GM18520 (cell line): Measurements from ENCODE around the gene TNS1.
"Not testable (repeated sequence)": the region's sequence is repeated elsewhere in the genome, so short reads cannot be mapped to it uniquely, and the experiment has no call there.

Source experiments
- ATAC-seq: cut with Tn5 transposase; IDR thresholded peaks from one replicate; pipeline ENCODE4 v1.9.1; 2021; ENCODE audit not compliant: unreplicated experiment

TNS1 gene

DNA sequence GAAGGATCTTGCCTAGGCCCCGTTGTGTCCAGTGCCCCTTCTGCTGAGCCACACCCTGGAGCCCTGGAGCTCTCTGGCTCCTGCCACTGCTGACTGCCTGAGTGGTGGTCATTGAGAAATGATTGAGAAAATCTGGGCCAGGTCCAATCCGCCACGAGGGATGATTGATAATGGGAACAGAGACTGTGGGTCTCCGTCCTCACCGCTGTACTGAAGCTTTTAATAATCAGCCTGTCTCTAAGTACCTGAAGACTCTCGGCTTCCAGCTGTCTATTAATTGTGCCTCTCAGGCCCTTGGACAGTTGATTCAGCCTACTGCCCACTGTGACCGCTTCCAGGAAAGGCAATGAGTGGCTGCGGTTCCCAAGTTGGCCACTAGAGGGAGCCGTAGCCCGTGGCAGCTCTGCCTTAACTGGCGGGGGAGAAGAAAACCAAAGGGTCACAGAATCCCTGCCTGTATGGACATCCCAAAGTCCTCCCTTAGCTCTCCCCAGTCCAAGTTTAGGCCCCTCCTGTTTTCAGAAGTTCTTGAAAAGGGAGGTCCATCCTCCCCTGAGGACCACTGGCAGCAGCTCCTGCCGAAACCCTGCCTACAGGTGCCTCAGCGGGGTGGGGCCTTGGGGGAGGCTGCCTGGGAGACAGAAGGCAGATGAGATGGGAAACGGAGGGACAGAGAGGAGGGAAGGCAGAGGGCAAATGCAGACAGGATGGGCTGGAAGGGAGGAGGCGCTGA is 213.6 kb downstream of the TNS1 start:
- ATAC-seq: no peak

DNA sequence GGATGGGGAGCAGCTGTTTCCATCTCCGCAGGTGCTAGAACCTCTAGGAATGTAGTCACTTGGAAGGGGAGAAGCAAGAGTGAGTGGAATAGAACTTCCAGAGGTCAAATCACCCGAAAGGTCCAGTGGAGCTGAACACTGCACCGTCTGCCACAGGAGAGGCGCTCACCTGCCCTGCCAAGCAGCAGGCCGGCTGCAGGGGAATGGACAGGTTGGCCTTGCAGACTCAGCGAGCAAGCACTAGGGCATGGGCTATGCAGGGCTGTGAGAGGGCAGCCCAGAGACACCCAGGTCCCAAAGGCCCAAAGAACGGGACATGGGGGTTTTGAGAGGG is 214.2 kb downstream of the TNS1 start:
- no peak for ATAC-seq

DNA sequence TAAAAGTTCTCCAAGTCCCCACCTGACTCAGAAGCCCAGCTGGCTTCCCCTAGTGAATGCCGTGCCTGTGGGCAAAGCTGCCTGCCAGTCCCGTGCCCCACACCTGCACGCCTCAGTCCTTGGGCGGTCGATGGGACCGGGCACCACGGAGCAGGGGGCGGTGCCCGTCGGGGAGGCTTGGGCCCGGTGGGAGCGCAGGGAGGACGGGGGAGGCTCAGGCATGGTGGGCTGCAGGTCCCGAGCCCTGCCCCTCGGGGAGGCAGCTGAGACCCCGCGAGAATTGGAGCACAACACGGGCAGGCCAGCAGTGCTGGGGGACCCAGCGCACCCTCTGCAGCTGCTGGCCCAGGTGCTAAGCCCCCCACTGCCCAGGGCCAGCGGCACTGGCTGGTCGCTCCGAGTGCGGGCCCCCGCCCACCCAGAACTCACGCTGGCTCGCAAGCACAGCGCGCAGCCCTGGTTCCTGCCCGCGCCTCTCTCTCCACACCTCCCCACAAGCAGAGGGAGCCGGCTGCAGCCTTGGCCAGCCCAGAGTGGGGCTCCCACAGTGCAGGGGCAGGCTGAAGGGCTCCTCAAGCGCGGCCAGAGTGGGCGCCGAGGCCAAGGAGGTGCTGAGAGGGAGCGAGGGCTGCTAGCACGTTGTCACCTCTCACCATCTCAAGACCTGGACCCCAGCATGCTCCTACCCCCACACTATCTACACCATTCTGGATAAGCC is 215.5 kb downstream of the TNS1 start:
- no peak for ATAC-seq

DNA sequence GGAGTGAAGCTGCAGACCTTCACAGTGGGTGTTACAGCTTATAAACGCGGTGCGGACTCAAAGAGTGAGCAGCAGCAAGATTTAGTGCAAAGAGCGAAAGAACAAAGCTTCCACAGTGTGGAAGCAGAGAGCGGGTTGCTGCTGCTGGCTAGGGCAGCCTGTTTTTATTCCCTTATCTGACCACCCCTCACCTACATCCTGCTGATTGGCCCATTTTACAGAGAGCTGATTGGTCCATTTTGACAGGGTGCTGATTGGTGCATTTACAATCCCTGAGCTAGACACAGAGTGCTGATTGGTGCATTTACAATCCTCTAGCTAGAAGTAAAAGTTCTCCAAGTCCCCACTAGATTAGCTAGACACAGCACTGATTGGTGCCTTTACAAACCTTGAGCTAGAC is 216.2 kb downstream of the TNS1 start:
- ATAC-seq: not testable (repeated sequence)

DNA sequence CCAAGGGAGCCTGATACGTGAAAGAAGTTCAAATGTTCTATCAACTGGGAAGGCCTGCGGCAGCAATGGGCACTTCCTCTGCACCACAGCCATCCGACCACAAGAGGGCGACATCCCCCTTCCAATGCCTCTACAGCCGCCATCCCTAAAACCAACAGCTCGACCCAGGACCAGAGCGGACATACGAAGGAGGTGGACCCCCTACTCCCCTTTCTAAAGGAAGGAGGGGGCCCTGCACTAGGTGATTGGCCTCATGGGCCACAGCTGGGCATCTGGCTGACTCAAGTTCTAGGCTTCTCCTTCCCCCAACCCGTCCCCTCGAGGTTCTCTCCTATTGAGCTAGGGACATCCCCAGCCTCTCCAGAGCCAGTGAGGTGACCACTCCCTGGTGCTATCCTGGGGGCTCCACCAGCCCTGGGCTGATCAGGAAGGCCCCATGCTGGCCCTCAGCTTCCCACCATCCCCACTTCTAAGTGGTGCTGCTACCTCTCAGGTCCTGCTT is 217.2 kb downstream of the TNS1 start:
- no peak for ATAC-seq

DNA sequence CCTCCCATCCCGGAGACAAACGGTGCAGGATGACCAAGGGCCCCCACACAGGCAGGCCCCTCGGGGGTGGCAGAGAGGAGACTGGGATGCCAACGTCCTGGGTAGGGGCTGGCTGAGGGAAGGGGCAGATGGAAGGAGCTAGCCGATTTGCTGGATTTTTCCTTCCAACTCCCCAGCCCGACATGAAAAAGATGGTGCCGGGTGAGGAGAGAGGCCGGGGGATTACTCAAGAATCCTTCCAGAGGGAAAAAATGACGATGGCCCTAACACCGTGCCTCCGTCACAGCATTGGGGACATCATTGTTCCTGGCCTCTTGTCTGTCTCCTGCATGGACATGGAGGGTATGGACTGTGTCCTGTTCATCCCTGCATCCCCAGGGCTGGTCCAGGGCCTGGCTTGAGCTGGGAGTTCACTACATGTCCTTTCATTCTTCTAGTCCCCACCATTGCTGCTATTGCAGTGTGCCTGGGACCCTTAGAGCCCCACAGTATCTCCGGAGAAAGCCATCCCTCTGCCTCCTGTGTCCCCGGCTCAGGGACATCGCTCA is 217.7 kb downstream of the TNS1 start:
- ATAC-seq: no peak

DNA sequence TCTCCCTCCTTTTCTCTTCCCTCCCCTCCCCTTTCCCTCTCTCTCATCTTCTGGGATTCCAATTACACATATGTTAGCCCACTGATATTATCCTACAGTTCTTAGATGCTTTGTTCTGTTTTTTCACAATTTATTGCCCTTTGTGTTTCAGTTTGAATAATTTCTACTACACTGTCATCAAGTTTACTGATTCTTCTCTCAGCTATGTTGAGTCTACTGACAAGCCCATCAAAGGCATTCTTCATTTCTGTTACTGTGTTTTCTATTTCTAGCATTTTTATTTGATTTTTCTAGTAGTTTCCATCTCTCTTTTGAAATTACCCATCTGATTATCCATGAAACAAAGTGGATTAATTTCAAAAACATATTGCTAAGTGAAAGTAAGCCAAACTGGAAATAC is 219.6 kb downstream of the TNS1 start:
- ATAC-seq: no peak

DNA sequence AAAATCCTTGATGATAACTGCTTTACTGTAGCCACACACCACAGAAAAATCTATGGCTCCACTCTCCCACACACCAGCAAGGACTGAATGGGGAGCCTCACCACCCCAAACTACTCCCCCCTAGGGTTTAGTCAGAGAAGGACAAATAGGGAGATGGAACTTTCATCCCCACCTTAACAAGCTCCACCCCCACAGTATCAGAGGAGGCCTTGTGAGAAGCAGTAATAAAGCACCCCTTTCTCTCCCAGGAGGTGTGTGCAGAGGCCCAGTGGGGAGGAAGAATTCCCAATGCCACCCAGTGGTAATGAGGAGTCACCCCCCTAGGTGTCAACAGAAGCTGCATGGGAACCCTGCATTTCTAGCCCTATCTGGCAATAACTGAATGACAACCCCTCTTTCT is 224.9 kb downstream of the TNS1 start:
- no peak for ATAC-seq

DNA sequence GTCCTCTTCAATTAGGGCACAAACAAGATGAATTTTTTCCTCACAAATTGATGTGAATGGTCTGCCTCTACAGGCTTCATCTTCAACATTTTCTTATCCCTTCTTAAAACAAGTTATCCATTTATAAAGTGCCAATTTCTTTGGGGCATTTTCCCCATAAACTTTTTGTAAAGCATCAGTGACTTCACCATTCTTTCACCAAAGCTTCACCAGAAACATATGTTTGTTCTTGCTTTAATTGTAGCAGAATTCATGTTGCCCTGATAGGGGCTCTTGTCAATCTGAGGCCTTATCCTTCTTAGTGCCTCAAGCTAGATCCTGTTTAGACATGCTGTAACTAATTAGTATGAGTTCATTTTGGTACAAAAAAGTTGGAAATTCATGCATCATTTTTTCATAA is 226.2 kb downstream of the TNS1 start:
- no peak for ATAC-seq

DNA sequence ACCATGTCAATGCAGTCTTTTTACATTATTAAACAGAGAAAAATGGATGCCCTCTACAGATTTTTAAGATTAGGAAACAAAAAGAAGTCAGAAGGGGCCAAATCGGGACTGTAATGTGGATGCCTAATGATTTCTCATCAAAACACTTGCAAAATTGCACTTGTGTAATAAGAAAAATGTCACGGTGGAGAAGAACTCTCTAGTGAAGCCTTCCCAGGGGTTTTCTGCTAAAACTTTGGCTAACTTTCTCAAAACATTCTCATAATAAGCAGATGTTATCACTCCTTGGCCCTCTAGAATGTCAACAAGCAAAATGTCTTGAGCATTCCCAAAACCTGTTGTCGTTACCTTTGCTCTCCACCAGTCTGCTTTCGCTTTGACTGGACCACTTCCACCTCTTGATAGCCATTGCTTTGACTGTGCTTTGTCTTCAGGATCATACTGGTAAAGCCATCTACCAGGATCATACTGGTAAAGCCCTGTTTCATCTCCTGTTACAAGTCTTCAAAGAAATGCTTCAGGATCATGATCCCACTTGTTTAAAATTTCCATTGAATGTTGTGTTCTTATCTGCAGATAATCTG is 226.8 kb downstream of the TNS1 start:
- ATAC-seq: no peak

DNA sequence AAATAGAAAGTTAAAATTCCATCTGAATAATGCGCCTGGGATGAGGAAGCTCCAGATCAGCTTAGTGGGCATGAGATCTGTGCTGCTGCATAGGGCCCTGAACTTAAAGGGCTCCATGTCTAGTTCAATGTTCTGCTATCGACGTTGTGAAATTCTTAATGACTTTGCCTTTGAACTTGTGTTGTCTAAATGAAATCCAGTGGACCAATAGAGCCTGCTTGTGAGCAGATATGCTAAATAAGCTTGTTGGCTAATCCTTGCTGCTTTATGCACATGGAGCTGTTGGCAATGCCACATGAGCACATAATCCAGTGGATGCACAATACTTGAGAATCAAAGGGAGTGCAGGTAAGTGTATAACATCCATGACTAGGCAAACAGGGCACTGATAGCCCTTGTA is 228.6 kb downstream of the TNS1 start:
- no peak for ATAC-seq

DNA sequence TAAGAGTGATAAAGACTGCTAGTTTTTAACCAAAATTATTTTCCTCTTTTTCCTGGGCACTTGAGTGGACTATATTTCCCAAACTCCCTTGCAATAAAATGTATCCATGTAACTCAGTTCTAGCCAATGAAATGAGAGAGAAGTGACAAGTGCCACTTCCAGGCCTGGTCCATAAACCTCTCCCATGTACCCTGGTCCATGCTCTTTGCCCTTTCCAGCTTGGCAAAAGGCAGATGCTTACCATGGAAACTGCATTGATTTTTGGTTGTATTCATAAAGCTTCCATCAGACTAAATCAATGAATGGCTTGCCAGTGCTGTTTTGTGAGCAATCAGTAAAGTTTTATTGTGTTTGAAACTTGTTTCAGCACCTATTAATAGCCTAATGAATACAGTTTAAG is 229.3 kb downstream of the TNS1 start:
- no peak for ATAC-seq

DNA sequence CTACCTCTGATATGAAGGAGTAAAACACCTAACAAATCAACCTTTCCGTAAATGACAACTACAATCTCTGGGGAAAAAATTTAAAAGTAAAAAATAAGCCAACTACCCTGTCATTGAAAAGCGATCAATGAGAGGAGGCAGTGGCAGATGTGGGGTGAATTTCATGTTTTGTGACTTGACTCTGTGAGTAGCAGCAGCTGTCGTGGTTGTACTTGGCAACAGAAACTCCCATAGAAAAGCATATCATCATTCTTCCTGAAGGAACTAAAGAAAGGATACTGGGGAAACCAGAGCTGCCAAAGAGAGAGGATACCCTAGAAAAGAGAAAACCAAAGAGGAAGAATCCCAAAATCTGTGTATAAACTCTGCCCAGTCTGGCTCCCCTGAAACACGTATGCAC is 236.4 kb downstream of the TNS1 start:
- no peak for ATAC-seq

DNA sequence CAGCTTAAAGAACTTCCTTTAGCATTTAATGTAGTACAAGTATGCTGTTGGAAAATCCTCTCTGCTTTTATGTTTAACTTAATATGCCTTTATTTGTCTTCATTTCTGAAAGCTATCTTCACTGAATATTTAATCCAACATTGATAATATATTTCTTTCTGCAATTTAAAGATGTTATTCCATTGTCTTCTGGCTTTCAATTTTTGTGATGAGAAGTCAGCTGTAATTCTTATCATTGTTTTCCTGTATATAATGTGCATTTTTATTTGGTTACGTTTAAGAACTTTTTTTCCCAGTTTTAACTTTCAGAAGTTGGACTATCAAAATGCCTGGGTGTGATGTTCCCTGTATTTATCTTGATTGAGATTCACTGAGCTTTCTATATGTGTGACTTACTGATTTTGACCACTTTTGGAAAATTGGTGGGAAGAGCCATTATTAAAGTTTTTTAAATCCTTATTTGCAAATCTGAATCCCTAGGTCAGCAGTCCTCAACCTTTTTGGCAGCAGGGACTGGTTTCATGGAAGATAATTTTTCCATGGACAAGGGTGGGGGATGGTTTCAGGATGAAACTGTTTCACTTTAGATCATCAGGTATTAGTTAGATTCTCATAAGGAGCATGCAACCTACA is 241.0 kb downstream of the TNS1 start:
- no peak for ATAC-seq

DNA sequence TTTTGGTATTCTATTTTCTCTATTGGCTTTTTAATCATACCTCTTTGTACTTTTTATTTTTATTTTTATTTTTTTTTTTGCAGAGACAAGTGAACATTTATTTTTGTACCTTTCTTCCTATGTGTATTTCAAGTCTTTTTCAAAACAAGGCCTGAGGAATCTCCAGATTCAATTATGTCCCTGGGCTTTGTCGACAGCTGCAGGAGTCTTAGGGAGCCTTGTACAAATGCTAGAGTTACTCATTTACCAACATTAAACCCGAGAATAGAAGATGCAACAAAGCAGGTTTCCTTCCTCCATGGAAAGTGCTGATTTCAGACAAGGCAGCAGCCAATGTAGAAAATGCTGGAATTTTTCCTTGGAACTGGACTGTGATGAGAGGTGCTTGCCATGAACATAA is 242.8 kb downstream of the TNS1 start:
- ATAC-seq: no peak

DNA sequence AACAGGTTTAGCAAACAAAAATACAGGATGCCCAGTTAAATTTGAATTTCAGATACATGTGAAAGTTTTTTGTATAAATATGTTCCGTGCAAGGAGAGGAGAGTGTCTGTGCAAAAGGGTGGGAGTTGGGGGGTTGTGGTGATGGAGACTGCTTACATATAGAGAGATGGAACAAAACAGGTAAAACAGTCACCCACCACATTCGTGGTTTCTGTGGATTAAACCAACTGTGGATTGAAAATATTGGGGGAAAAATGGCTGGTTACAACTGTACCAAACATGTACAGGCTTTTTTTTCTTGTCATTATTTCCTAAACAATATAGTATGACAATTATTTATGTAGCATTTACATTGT is 245.7 kb downstream of the TNS1 start:
- no peak for ATAC-seq

DNA sequence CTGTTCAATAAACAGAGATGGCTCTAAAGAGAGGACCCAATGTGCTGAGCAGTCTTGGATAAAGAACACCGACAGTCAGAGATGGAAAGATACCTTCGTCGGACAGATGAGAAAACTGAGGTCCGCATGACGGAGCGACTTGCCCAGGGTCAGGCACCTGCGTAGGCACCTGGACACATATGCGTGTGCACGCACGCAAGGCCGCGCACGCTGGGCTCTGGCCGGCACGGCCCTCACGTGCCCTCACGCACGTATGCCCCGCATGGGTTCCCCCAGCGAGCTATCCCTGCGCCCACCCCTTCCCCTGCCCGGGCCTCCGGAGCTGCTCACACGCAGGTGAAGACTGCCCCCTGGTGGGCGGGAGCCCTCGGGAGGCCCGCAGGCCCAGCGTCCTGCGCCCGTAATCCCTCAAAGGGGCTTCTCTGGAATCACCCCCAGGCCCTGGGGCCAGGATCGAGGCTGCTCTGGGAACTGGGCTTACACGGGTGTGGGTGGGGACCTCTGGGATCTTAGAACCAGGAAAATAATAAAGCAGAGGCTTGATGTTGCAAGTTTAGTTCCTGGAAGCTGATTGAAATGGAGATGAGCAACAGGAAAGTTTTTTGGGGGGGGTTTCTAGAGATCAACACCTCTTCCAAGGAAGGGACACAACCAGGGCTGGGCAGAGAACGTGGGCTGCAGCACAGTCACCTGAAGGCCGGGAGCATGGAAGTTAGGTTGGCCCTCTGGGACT is 246.3 kb downstream of the TNS1 start:
- no peak for ATAC-seq

DNA sequence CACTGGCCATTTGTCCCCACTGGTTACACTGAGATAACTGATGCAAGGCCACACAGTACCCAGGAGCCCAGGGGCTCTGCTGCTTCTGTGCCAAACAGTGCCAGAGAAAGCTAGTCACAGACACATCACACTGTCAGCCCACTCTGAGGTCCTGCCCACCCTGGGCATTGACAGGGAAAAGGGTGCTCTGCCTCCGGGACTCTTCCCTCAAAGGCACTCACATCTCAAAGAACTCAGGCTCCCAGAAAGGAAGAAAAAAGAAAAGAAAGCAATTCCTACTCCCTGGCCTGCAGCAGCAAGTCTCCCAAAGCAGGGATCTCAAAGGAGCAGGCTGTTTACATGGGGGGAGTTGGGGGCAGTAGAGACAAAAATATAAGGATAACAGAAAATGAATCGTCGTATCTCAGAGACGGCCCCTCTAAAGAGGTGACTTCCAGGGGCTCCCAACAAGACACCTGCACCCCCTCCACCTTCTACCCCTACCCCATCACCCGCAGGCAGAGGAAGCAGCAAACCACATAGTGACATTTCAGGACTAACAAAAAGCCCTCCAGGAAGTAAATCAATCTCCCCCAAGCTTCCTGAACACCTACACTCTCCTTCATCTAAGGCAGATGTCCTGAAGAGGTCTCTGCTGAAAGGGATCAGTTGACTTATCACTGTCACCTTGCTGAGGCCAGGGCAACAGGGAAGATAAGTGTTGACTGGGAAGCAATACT is 247.6 kb downstream of the TNS1 start:
- ATAC-seq: no peak

DNA sequence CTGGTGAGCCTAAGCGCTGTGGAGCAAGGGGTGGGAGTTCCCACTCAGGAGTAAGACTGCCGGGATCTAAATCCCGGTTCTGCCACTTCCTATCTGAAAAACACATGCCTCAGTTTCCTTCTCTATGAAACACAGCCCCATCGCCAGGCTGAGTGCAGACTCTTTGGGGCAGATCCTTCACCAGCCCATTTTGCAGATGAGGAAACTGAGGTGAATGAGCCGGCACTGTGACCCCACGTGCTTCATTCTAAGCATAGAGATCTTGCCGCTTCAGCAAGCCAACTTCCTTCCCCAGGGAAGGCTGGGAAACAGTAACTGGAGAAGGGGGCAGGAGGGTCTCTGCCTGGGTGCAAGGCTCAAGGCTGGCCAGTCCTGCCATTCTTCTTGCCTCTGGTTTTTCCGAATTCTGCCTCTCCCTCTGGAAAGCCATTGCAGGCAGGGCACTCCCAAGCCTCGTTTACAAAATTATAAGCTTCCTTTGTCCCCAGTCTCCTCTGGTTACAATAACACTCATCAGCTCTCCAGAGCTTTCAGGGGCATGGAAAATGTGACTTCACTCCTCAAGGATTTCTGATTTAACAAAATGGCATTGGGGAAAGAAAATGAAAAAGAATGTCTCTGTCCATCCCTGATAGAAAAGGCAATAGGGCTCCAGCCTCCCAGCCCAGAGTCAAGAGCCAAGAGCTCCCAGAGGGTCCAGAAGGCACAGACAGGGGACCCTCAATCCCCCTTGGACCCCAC is 249.2 kb downstream of the TNS1 start:
- ATAC-seq: no peak
